Caco-2 (cell line): ENCODE data around the gene PROZ. TPM values are rescaled to one million over a fixed set of nuclear protein-coding genes. Genes with fewer than 3 reads are reported as not detected.

ENCODE experiments used
- BruUV-seq: library from RNA; stranded (reverse); fragments of 400-500 nt; replicated peaks from 2 replicates; lab custom pipeline; 2021; lab: Mats Ljungman, UMichigan
- CTCF ChIA-PET: fragments of 300-600 bp; sonication (Branson Sonifier 250); formaldehyde crosslinking; loops from one replicate; lab custom pipeline; 2022; ENCODE audit warnings: antibody characterized with exemption; lab: Charles Lee
- POLR2A ChIA-PET: fragments of 300-600 bp; sonication (Branson Sonifier 250); formaldehyde crosslinking; loops from one replicate; lab custom pipeline; 2022; ENCODE audit warnings: antibody characterized with exemption; lab: Charles Lee
- DNase-seq, 2 experiments: peaks; one replicate each; pipeline versions ENCODE4 v3.0.0 to v3.0.0-alpha.2; 2020 to 2022
- H3K27me3 ChIP-seq: replicated peaks from 2 replicates; pipeline ENCODE4 v1.6.0; 2011; ENCODE audit warnings: low read length; ENCODE audit not compliant: control insufficient read depth, insufficient read depth
- H3K36me3 ChIP-seq: 2 replicates; pipeline ENCODE4 v1.5.1; 2011; ENCODE audit warnings: low read length; ENCODE audit not compliant: control insufficient read depth, insufficient read depth
- H3K4me1 ChIP-seq: fragments of 250-450 bp; sonication (Bioruptor Pico); 2 replicates; pipeline ENCODE4 v1.5.1; 2020; ENCODE audit warnings: mild to moderate bottlenecking
- H3K4me3 ChIP-seq: 2 replicates; pipeline ENCODE4 v1.5.1; 2011; ENCODE audit warnings: low read depth, mild to moderate bottlenecking, control low read depth, low read length
- H3K9me3 ChIP-seq: fragments of 250-450 bp; sonication (Bioruptor Pico); 2 replicates; pipeline ENCODE4 v1.5.1; 2020; ENCODE audit warnings: mild to moderate bottlenecking, moderate library complexity
- H3K27ac Mint-ChIP-seq: one replicate; pipeline ENCODE4 v1.8.0; 2022; ENCODE audit warnings: mixed read lengths; ENCODE audit not compliant: unreplicated experiment
- H3K27me3 Mint-ChIP-seq: one replicate; pipeline ENCODE4 v1.8.0; 2022; ENCODE audit warnings: mixed read lengths; ENCODE audit not compliant: insufficient read depth, unreplicated experiment
- H3K36me3 Mint-ChIP-seq: one replicate; pipeline ENCODE4 v1.8.0; 2022; ENCODE audit warnings: mild to moderate bottlenecking, mixed read lengths; ENCODE audit not compliant: insufficient read depth, unreplicated experiment
- H3K4me1 Mint-ChIP-seq: one replicate; pipeline ENCODE4 v1.8.0; 2022; ENCODE audit warnings: low read depth, mixed read lengths; ENCODE audit not compliant: unreplicated experiment
- H3K4me3 Mint-ChIP-seq: one replicate; pipeline ENCODE4 v1.8.0; 2022; ENCODE audit warnings: mild to moderate bottlenecking, moderate library complexity, mixed read lengths; ENCODE audit not compliant: unreplicated experiment
- H3K9me3 Mint-ChIP-seq: one replicate; pipeline ENCODE4 v1.8.0; 2022; ENCODE audit warnings: mixed read lengths; ENCODE audit not compliant: unreplicated experiment
- CTCF ChIP-seq, 2 experiments: fragments of 200-600 bp in 1 of 2; IDR thresholded peaks; 1 replicate in 1 of 2; 2 replicates in 1 of 2; pipeline versions ENCODE4 v1.5.1 to v1.8.0; 2011 to 2022; ENCODE audit warnings: antibody characterized with exemption in 1 of 2, control low read depth in 1 of 2, inconsistent platforms in 1 of 2, low read depth in 1 of 2, low read length in 1 of 2, mild to moderate bottlenecking in 1 of 2, moderate library complexity in 1 of 2; ENCODE audit not compliant: insufficient read depth in 1 of 2, severe bottlenecking in 1 of 2, unreplicated experiment in 1 of 2
- intact Hi-C: fragments of 100-400 bp; cut with micrococcal nuclease; formaldehyde crosslinking; loops from one replicate; pipeline ENCODE4 v1.10.0; 2022; ENCODE audit not compliant: unreplicated experiment
- total RNA-seq: library from RNA; stranded (reverse); gene quantifications from 2 replicates; pipeline ENCODE4 v1.2.3, GENCODE V29; 2022

The PROZ gene
- total RNA-seq, 1 experiment from 2014 or later, result not detected

GRCh38 chr13:113179374-113180230, 21.2 kb downstream of the PROZ start:
- Histone ChIP-seq H3K27me3 (no peaks in the 10 kb centered on the region), H3K4me1 (no peaks in the 10 kb centered on the region), H3K36me3 (peaks cover 10% of the 10 kb centered on the region), H3K9me3 (no peaks in the 10 kb centered on the region), H3K4me3 (no peak overlapping the region)
- no peaks in the 10 kb centered on the region for H3K4me1 Mint-ChIP-seq
- ChIA-PET POLR2A (no interaction called here), CTCF (no interaction called here)
- H3K27me3 Mint-ChIP-seq, result no peaks in the 10 kb centered on the region
- TF ChIP-seq CTCF (IDR thresholded peaks at IDR 0.05; ENCODE audit: insufficient read depth in 1 of 2, low read depth in 1 of 2, low read length in 1 of 2, severe bottlenecking in 1 of 2, unreplicated experiment in 1 of 2), result no peak
- no peaks in the 10 kb centered on the region for H3K9me3 Mint-ChIP-seq
- no peak overlapping the region for H3K27ac Mint-ChIP-seq
- no peak overlapping the region for H3K4me3 Mint-ChIP-seq
- BruUV-seq, result no TSS peak
- no peak for DNase-seq
- peaks cover 80% of the 10 kb centered on the region for H3K36me3 Mint-ChIP-seq
- intact Hi-C loops, result no loop called here

DNA sequence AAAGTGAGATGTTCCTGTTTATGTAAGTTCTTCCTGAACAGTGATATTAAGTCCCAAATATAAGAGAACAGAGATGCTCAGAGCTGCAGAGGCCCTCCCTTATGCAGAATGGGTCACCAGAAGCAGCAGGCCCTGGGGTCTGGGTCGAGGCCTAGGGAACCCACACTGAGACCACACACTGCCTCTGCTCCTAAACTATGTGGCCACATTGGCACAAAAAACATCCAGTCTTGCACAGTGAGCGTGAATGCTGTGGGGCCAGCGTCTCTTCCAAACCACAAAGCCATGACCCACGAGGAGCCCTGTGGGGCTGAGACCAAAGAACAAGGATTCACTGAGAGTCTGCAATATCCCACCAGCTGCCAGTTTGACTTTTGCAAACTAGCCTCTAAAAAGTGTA, 23.6 kb downstream of the PROZ start:
- Histone ChIP-seq H3K4me1 (no peaks in the 10 kb centered on the region), H3K9me3 (no peaks in the 10 kb centered on the region), H3K27me3 (no peaks in the 10 kb centered on the region), H3K36me3 (peaks cover 6% of the 10 kb centered on the region), H3K4me3 (no peak overlapping the region)
- Mint-ChIP-seq H3K27me3 (no peaks in the 10 kb centered on the region), H3K4me1 (peaks cover under 1% of the 10 kb centered on the region), H3K9me3 (no peaks in the 10 kb centered on the region), H3K27ac (no peak overlapping the region), H3K36me3 (peaks cover 73% of the 10 kb centered on the region), H3K4me3 (no peak overlapping the region)
- ChIA-PET CTCF (no interaction called here), POLR2A (no interaction called here)
- no peak for TF ChIP-seq CTCF (IDR thresholded peaks at IDR 0.05; ENCODE audit: insufficient read depth in 1 of 2, low read depth in 1 of 2, low read length in 1 of 2, severe bottlenecking in 1 of 2, unreplicated experiment in 1 of 2)
- no peak for DNase-seq
- intact Hi-C loops, result no loop called here
- no TSS peak for BruUV-seq

- H3K4me1 Mint-ChIP-seq, result peaks cover 11% of the 10 kb centered on the region
- no peaks in the 10 kb centered on the region for H3K9me3 ChIP-seq
- no peak overlapping the region for H3K27ac Mint-ChIP-seq
- peaks cover 6% of the 10 kb centered on the region for H3K36me3 ChIP-seq
- no peaks in the 10 kb centered on the region for H3K4me1 ChIP-seq
- no peaks in the 10 kb centered on the region for H3K27me3 ChIP-seq
- ChIA-PET CTCF (interaction anchor here (0.8 kb wide), 1 partner anchor 241 kb away, joined by 3 read pairs; no protein-coding TSS in a partner anchor), POLR2A (interaction anchor here (0.6 kb wide), 1 partner anchor 110 kb away, joined by 3 read pairs; no protein-coding TSS in a partner anchor)
- no peak for TF ChIP-seq CTCF (IDR thresholded peaks at IDR 0.05; ENCODE audit: insufficient read depth in 1 of 2, low read depth in 1 of 2, low read length in 1 of 2, severe bottlenecking in 1 of 2, unreplicated experiment in 1 of 2)
- no peaks in the 10 kb centered on the region for H3K27me3 Mint-ChIP-seq
- H3K9me3 Mint-ChIP-seq, result no peaks in the 10 kb centered on the region
- no peak for DNase-seq
- no peak overlapping the region for H3K4me3 ChIP-seq
- BruUV-seq, result no TSS peak
- H3K4me3 Mint-ChIP-seq, result no peak overlapping the region
- peaks cover 79% of the 10 kb centered on the region for H3K36me3 Mint-ChIP-seq
- intact Hi-C loops, result no loop called here
Observed at GRCh38 chr13:113183450-113184129, 25.1 kb downstream of the PROZ start.
